ENCODE measurements around the gene FSTL1.

- TF ChIP-seq CTCF (IDR thresholded peaks at IDR 0.05) (no peak), IRF3 (IDR thresholded peaks at IDR 0.05; ENCODE audit: low read depth, low read length) (no peak), SIN3A (IDR thresholded peaks at IDR 0.05; ENCODE audit: borderline replicate concordance, low read depth, low read length) (no peak), NFIC (IDR thresholded peaks at IDR 0.05; ENCODE audit: borderline replicate concordance) (no peak), TCF12 (IDR thresholded peaks at IDR 0.05) (no peak), RXRA (IDR thresholded peaks at IDR 0.05; ENCODE audit: borderline replicate concordance, low read depth) (no peak), YY1 (IDR thresholded peaks at IDR 0.05; ENCODE audit: low read depth) (no peak), POLR2AphosphoS5 (IDR thresholded peaks at IDR 0.05; ENCODE audit: low read depth, low read length) (no peak; the same call in 1 of the 2 replicates), EZH2phosphoT487 (IDR thresholded peaks at IDR 0.05; ENCODE audit: borderline replicate concordance, low read depth) (no peak), TEAD4 (IDR thresholded peaks at IDR 0.05; ENCODE audit: borderline replicate concordance, insufficient read depth) (no peak), NRF1 (IDR thresholded peaks at IDR 0.05; ENCODE audit: low read depth, low read length) (no peak), RFX5 (IDR thresholded peaks at IDR 0.05; ENCODE audit: low read length) (no peak), EP300 (IDR thresholded peaks at IDR 0.05; ENCODE audit: borderline replicate concordance in 1 of 2, low read depth in 1 of 2, low read length in 1 of 2) (no peak), JUND (IDR thresholded peaks at IDR 0.05) (no peak)
Observed at GRCh38 chr3:120393761-120394160, 57.0 kb downstream of the FSTL1 start.

Measured in SK-N-SH (cell line).